GM12892 (cell line): ENCODE measurements around the gene PCDHA6.

Source experiments
- POLR2A ChIP-seq: IDR thresholded peaks from 2 replicates; pipeline ENCODE4 v1.6.1; 2011; ENCODE audit warnings: low read depth, low read length, control low read depth
- POLR2AphosphoS5 ChIP-seq: IDR thresholded peaks from 2 replicates; pipeline ENCODE4 v1.6.1; 2011; ENCODE audit warnings: low read depth, low read length, control low read depth
- TAF1 ChIP-seq: IDR thresholded peaks from 2 replicates; pipeline ENCODE4 v1.6.1; 2011; ENCODE audit warnings: low read depth, mild to moderate bottlenecking, control low read depth, low read length, borderline replicate concordance

DNA sequence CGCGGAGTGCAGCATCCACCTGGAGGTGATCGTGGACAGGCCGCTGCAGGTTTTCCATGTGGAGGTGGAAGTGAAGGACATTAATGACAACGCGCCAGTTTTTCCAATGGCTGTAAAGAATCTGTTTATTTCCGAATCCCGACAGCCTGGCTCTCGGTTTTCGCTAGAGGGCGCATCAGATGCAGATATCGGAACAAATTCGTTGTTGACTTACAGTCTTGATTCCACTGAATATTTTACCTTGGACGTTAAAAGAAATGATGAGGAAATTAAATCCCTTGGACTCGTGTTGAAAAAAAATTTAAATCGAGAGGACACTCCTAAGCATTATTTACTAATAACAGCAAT lies 26.3 kb upstream of the PCDHA6 start:
- no peak for TF ChIP-seq POLR2A
- no peak for TF ChIP-seq POLR2AphosphoS5
- no peak for TF ChIP-seq TAF1
